ENCODE data around the gene LSM4. TPM values are rescaled to one million over a fixed set of nuclear protein-coding genes. Genes with fewer than 3 reads are reported as not detected.
"Not testable (repeated sequence)": the region's sequence is repeated elsewhere in the genome, so short reads cannot be mapped to it uniquely, and the experiment has no call there.

Gene LSM4
- polyA plus RNA-seq, 1 experiment = 94.7 TPM

DNA sequence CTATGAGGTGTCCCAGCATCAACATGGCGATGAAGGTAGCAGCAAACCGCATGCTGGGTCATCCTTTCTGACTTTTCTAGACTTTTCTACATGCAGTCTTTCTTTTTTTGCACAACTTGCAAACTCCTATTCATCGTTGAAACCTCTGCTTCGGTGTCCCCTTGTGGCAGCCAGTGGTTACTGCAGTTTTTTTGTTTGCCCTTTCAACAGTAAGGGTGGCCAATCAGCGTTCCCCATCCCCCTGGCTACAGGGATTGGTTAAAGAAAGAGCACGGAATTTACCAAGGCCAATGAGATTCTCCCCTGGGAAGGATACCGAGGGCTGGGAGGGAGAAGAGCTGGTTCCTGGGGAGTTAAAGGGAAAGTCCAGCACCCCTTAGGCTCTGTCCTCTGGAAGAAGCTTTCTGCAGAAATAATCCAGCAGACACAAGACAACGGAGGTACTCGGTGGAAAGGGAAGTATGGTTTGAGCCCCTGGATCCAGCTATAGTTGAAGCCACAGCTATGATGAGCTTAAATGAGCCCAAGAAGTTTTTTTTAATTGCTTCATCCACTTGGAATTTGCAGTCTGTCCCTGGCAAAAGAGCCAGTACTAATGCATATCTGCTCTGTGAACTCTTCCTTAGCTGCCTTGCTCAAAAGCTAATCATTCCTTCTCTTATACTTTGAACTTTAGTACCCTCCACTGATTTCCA lies 5.6 kb upstream of the LSM4 start:
- ChIA-PET CTCF (interaction anchor here (0.6 to 13.4 kb wide), 30 partner anchors 8 to 145 kb away, joined by 3 to 252 read pairs (median 4); partner anchors contain the start of genes GDF15, IQCN, JUND and MPV17L2), POLR2A (interaction anchor here (0.6 to 1.2 kb wide), 7 partner anchors 39 to 135 kb away, joined by 3 to 14 read pairs (median 4); partner anchors contain the start of genes GDF15, JUND and MPV17L2)
- DNase-seq (ENCODE audit: low read depth) = peak; percentile 89
- Histone ChIP-seq H3K27me3 (ENCODE audit: control insufficient read depth, insufficient read depth, low read length) (no peaks in the 10 kb centered on the region), H3K36me3 (ENCODE audit: control insufficient read depth, insufficient read depth, low read length) (no peaks in the 10 kb centered on the region), H3K4me3 (ENCODE audit: low read depth, low read length) (peak overlapping the region; percentile 18)
- TF ChIP-seq, protein P1, sequence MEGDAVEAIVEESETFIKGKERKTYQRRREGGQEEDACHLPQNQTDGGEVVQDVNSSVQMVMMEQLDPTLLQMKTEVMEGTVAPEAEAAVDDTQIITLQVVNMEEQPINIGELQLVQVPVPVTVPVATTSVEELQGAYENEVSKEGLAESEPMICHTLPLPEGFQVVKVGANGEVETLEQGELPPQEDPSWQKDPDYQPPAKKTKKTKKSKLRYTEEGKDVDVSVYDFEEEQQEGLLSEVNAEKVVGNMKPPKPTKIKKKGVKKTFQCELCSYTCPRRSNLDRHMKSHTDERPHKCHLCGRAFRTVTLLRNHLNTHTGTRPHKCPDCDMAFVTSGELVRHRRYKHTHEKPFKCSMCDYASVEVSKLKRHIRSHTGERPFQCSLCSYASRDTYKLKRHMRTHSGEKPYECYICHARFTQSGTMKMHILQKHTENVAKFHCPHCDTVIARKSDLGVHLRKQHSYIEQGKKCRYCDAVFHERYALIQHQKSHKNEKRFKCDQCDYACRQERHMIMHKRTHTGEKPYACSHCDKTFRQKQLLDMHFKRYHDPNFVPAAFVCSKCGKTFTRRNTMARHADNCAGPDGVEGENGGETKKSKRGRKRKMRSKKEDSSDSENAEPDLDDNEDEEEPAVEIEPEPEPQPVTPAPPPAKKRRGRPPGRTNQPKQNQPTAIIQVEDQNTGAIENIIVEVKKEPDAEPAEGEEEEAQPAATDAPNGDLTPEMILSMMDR (IDR thresholded peaks at IDR 0.05; ENCODE audit: insufficient read depth, low read depth, low read length) = peak; percentile 94

DNA sequence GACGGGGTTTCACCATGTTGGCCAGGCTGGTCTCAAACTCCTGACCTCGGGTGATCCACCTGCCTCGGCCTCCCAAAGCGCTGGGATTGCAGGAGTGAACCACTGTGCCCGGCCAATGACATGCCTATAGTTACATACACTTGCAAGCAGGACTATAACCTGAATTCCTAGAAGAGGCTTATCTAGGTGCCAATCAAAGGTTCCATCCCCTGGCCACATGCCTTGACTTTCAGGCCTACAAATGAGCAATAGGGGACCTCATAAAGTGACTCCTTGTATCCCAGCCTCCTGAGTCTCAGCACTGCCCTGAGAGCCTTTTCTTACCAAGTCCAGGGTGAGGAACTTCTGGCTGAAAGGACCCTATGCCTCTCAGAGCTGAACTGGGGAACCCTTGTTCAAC lies 3.9 kb upstream of the LSM4 start:
- POLR2A ChIA-PET = no interaction called here

DNA sequence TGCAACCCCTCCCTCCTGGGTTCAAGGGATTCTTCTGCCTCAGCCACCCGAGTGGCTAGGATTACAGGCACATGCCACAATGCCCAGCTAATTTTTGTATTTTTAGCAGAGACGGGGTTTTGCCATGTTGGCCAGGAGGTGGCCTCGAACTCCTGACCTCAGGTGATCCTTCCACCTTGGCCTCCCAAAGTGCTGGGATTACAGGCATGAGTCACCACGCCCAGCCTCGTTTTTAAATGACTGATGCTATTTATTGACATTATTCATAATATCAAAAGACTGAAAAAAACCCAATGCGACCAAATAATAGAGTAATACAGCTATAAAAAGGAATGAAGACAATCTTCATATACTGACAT lies 1.5 kb upstream of the LSM4 start:
- DNase-seq (ENCODE audit: low read depth); H3K27me3 ChIP-seq (ENCODE audit: control insufficient read depth, insufficient read depth, low read length); POLR2A ChIA-PET; H3K36me3 ChIP-seq (ENCODE audit: control insufficient read depth, insufficient read depth, low read length); H3K4me3 ChIP-seq (ENCODE audit: low read depth, low read length): not testable (repeated sequence)
- CTCF ChIA-PET = interaction anchor here (13.4 kb wide), 1 partner anchor 47 kb away, joined by 252 read pairs; the partner anchor contains the start of genes IQCN and JUND

More for the DNA sequence above, 3.9 kb upstream of the LSM4 start:
- no peaks in the 10 kb centered on the region for H3K27me3 ChIP-seq (ENCODE audit: control insufficient read depth, insufficient read depth, low read length)
- CTCF ChIA-PET = interaction anchor here (1.1 to 13.4 kb wide), 4 partner anchors 13 to 83 kb away, joined by 3 to 252 read pairs (median 4); partner anchors contain the start of genes IQCN and JUND
- no peak for DNase-seq (ENCODE audit: low read depth)
- TF ChIP-seq, protein P1 (IDR thresholded peaks at IDR 0.05; ENCODE audit: insufficient read depth, low read depth, low read length) = no peak
- no peak overlapping the region for H3K4me3 ChIP-seq (ENCODE audit: low read depth, low read length)
- no peaks in the 10 kb centered on the region for H3K36me3 ChIP-seq (ENCODE audit: control insufficient read depth, insufficient read depth, low read length)

DNA sequence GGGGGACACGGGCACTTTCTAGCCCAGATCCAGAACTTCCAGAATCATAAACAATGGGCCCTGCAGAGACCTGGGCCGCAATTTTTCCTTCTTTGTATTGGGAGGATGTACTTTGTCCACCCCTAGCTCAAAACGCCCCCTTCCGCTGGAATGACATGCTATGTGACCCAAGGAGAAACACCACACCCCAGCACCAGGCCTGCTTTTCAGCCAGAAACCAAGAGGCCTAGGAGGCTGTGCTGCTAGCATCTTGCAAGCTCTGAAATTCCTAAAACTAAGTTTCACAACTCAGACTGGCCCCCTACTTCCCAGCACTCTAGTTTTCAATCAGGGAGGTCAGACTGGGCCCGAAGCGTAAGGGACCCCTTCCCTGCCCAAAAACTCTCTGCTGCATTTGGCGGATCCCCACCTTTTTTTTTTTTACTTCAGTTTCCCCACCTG lies 538 bp downstream of the LSM4 start:
- no peak for DNase-seq (ENCODE audit: low read depth)

DNA sequence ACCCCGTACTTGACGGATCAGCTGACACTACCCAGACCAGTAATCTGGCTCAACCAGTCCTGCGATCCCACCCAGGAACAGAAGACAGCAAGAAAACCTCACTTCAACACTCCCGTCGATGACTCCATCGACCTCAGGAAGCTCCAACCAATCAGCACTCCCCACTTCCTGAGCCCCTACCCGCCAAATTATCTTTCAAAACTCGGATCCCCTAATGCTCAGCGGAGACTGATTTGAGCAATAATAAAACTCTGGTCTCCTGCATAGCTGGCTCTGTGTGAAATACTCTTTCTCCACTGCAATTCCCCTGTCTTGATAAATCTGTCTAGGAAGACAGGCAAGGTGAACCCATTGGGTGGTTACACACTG lies 1.2 kb downstream of the LSM4 start:
- ChIA-PET CTCF (interaction anchor here (0.8 to 3.8 kb wide), 9 partner anchors 14 to 70 kb away, joined by 3 to 55 read pairs (median 5); partner anchors contain the start of genes IQCN and JUND), POLR2A (interaction anchor here (0.7 to 1.3 kb wide), 3 partner anchors 16 to 43 kb away, joined by 4 to 11 read pairs (median 7); partner anchors contain the start of gene JUND)
- TF ChIP-seq, protein P1 (IDR thresholded peaks at IDR 0.05; ENCODE audit: insufficient read depth, low read depth, low read length) = no peak
- H3K27me3 ChIP-seq (ENCODE audit: control insufficient read depth, insufficient read depth, low read length) = no peaks in the 10 kb centered on the region
- H3K4me3 ChIP-seq (ENCODE audit: low read depth, low read length) = peak overlapping the region; percentile 74
- no peaks in the 10 kb centered on the region; the same call in 1 of the 2 replicates for H3K36me3 ChIP-seq (ENCODE audit: control insufficient read depth, insufficient read depth, low read length)
- DNase-seq (ENCODE audit: low read depth) = no peak

More for the DNA sequence above, 538 bp downstream of the LSM4 start:
- H3K27me3 ChIP-seq (ENCODE audit: control insufficient read depth, insufficient read depth, low read length) = no peaks in the 10 kb centered on the region
- TF ChIP-seq, protein P1 (IDR thresholded peaks at IDR 0.05; ENCODE audit: insufficient read depth, low read depth, low read length) = peak; percentile 39
- CTCF ChIA-PET = interaction anchor here (0.8 to 3.8 kb wide), 11 partner anchors 12 to 119 kb away, joined by 3 to 55 read pairs (median 4); partner anchors contain the start of genes IQCN, JUND and RAB3A
- H3K4me3 ChIP-seq (ENCODE audit: low read depth, low read length) = peak overlapping the region; percentile 74
- POLR2A ChIA-PET = interaction anchor here (0.7 to 1.3 kb wide), 6 partner anchors 17 to 47 kb away, joined by 3 to 16 read pairs (median 6); partner anchors contain the start of gene JUND
- no peaks in the 10 kb centered on the region; the same call in 1 of the 2 replicates for H3K36me3 ChIP-seq (ENCODE audit: control insufficient read depth, insufficient read depth, low read length)

All from BJ (cell line).